ENCODE data around the gene PNMT. TPM values are rescaled to one million over a fixed set of nuclear protein-coding genes. Genes with fewer than 3 reads are reported as not detected.

The PNMT gene
- total and polyA plus RNA-seq, 2 of the 13 experiments (the other 11 are each of a cell fraction or from before 2014, with no cell fraction given) = 0.25 TPM; not detected in 1

GRCh38 chr17:39687546-39688474 lies 19.6 kb downstream of the PNMT start, which contains the start of gene PGAP3 (continued):
- TF ChIP-seq ZNF503 (CRISPR knock-in tag; IDR thresholded peaks at IDR 0.05) = peak; percentile 26; the same call in 1 of the 2 replicates
- peak; percentile 55; the same call in 1 of the 2 replicates for TF ChIP-seq YEATS4 (CRISPR knock-in tag; IDR thresholded peaks at IDR 0.05; ENCODE audit: borderline replicate concordance)
- peak; percentile 91 for TF ChIP-seq KDM5A (IDR thresholded peaks at IDR 0.05; ENCODE audit: borderline replicate concordance, low read length)
- no peak for TF ChIP-seq NPAS2 (CRISPR knock-in tag; IDR thresholded peaks at IDR 0.05; ENCODE audit: borderline replicate concordance)
- no peak for TF ChIP-seq SP1 (IDR thresholded peaks at IDR 0.05)
- peak; percentile 81 for TF ChIP-seq SP1 (CRISPR knock-in tag; IDR thresholded peaks at IDR 0.05)
- TF ChIP-seq BHLHE40 (IDR thresholded peaks at IDR 0.05; ENCODE audit: low read length) = no peak
- TF ChIP-seq LRRFIP1 (CRISPR knock-in tag; conservative IDR thresholded peaks at IDR 0.05) = no peak
- TF ChIP-seq TAF1 (CRISPR knock-in tag; IDR thresholded peaks at IDR 0.05) = peak; percentile 90
- TF ChIP-seq PHF5A (CRISPR knock-in tag; IDR thresholded peaks at IDR 0.05; ENCODE audit: low read depth, unreplicated experiment) = no peak
- TF ChIP-seq, protein P1, sequence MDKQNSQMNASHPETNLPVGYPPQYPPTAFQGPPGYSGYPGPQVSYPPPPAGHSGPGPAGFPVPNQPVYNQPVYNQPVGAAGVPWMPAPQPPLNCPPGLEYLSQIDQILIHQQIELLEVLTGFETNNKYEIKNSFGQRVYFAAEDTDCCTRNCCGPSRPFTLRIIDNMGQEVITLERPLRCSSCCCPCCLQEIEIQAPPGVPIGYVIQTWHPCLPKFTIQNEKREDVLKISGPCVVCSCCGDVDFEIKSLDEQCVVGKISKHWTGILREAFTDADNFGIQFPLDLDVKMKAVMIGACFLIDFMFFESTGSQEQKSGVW (CRISPR knock-in tag; IDR thresholded peaks at IDR 0.05; ENCODE audit: borderline replicate concordance) = no peak
- peak; percentile 59; the same call in 1 of the 2 replicates for TF ChIP-seq CREM (IDR thresholded peaks at IDR 0.05)
- TF ChIP-seq CREM (CRISPR knock-in tag; IDR thresholded peaks at IDR 0.05) = no peak
- TF ChIP-seq, protein P2, sequence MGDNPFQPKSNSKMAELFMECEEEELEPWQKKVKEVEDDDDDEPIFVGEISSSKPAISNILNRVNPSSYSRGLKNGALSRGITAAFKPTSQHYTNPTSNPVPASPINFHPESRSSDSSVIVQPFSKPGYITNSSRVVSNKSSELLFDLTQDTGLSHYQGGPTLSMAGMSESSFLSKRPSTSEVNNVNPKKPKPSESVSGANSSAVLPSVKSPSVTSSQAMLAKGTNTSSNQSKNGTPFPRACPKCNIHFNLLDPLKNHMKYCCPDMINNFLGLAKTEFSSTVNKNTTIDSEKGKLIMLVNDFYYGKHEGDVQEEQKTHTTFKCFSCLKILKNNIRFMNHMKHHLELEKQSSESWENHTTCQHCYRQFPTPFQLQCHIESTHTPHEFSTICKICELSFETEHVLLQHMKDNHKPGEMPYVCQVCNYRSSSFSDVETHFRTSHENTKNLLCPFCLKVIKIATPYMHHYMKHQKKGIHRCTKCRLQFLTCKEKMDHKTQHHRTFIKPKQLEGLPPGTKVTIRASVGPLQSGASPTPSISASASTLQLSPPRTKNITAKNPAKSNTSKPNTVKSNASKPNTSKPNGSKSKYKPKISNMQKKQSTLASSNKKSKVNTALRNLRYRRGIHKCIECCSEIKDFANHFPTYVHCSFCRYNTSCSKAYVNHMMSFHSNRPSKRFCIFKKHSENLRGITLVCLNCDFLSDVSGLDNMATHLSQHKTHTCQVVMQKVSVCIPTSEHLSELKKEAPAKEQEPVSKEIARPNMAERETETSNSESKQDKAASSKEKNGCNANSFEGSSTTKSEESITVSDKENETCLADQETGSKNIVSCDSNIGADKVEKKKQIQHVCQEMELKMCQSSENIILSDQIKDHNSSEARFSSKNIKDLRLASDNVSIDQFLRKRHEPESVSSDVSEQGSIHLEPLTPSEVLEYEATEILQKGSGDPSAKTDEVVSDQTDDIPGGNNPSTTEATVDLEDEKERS (CRISPR knock-in tag; IDR thresholded peaks at IDR 0.05) = peak; percentile 36; the same call in 1 of the 2 replicates
- no peak for TF ChIP-seq ZNF30 (CRISPR knock-in tag; IDR thresholded peaks at IDR 0.05)
- TF ChIP-seq CENPX (CRISPR knock-in tag; IDR thresholded peaks at IDR 0.05) = no peak
- no peak for TF ChIP-seq NFRKB (IDR thresholded peaks at IDR 0.05)
- peak; percentile 21; the same call in 1 of the 2 replicates for TF ChIP-seq GFI1 (CRISPR knock-in tag; IDR thresholded peaks at IDR 0.05; ENCODE audit: borderline replicate concordance)
- TF ChIP-seq IKZF1 (IDR thresholded peaks at IDR 0.05) = no peak
- peak; percentile 71 for TF ChIP-seq ZNF501 (CRISPR knock-in tag; IDR thresholded peaks at IDR 0.05)
- TF ChIP-seq ZNF577 (CRISPR knock-in tag; IDR thresholded peaks at IDR 0.05; ENCODE audit: borderline replicate concordance, low read depth) = no peak
- TF ChIP-seq ZNF7 (CRISPR knock-in tag; IDR thresholded peaks at IDR 0.05) = peak; percentile 14; the same call in 1 of the 2 replicates
